Measurements from ENCODE around the gene CAMTA1.

DNA sequence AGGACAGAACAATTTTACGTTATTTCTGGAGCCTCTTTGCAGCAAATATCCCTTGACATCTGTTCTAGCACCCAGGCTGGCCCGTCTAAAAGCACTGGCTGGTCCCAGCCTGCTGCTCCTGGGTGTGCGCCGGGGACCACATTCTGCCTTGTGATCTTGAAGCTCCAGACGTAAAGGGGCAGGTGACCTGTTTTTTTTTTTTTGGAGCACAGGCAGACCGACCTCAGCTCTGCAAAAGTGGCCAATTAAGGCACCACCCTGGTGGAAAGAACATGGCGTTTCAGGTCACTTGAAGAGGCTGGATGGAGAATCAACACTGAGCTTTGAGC is 13.8 kb upstream of the CAMTA1 start:
- TF ChIP-seq POLR2A (IDR thresholded peaks at IDR 0.05; ENCODE audit: low read length) (no peak), GATA1 (IDR thresholded peaks at IDR 0.05; ENCODE audit: low read depth, low read length) (no peak)

Data from erythroblast (primary cell).